K562 (cell line): ENCODE measurements around the gene GPR4. TPM values are rescaled to one million over a fixed set of nuclear protein-coding genes. Genes with fewer than 3 reads are reported as not detected.
A peak's percentile ranks its signal among the peaks of the same experiment; 100 is the strongest.

Experiments used
- ATAC-seq: fragments of 200-7000 bp; cut with Tn5 transposase; 3 replicates; pipeline ENCODE4 v1.9.1; 2020; ENCODE audit warnings: moderate library complexity
- BruUV-seq: library from RNA; stranded (reverse); fragments of 400-500 nt; replicated peaks from 2 replicates; lab custom pipeline; 2021; lab: Mats Ljungman, UMichigan
- CTCF ChIA-PET: fragments of 300-600 bp; formaldehyde crosslinking; extraction: SDS; loops from one replicate; lab custom pipeline; 2021; ENCODE audit warnings: low intra/inter-chr PET ratio; lab: Yijun Ruan, JAX
- POLR2A ChIA-PET: fragments of 300-600, 350-650 bp; sonication (Branson Sonifier 250); formaldehyde crosslinking; extraction: SDS; loops from one replicate; lab custom pipeline; 2021; ENCODE audit warnings: antibody characterized with exemption, inconsistent platforms; lab: Yijun Ruan, JAX
- DNase-seq, 4 experiments: peaks; one replicate each; pipeline versions ENCODE4 v3.0.0 to v3.0.0-alpha.2; 2011 to 2018; ENCODE audit warnings: low spot score in 3 of 4, mixed read lengths in 3 of 4; ENCODE audit errors: extremely low read depth in 1 of 4
- FAIRE-seq: peaks from 2 replicates; lab custom pipeline; 2011; peaks lifted over from hg19 to GRCh38; lab: Jason Lieb, UNC
- H2AFZ ChIP-seq: 2 replicates; pipeline ENCODE4 v1.6.0; 2011; ENCODE audit warnings: low read depth, low read length, control low read depth, inconsistent platforms
- H3K27ac ChIP-seq: fragments of 200-600 bp; 3 replicates; pipeline ENCODE4 v1.8.0; 2011; ENCODE audit warnings: low read depth, mild to moderate bottlenecking, control low read depth, inconsistent platforms, low read length, moderate library complexity, mixed read lengths; ENCODE audit errors: extremely low read depth
- H3K27me3 ChIP-seq, 2 experiments: fragments of 300-600 bp in 1 of 2; 2 replicates in 1 of 2; 3 replicates in 1 of 2; pipeline versions ENCODE4 v1.6.0 to v1.8.0; 2011; ENCODE audit warnings: inconsistent platforms in 2 of 2, low read length in 2 of 2, mild to moderate bottlenecking in 1 of 2, mixed read lengths in 1 of 2, moderate library complexity in 1 of 2; ENCODE audit not compliant: control insufficient read depth in 2 of 2, insufficient read depth in 2 of 2
- H3K36me3 ChIP-seq: fragments of 300-600 bp; 3 replicates; pipeline ENCODE4 v1.8.0; 2011; ENCODE audit warnings: mild to moderate bottlenecking, low read length, inconsistent platforms; ENCODE audit not compliant: control insufficient read depth, insufficient read depth
- H3K4me1 ChIP-seq, 2 experiments: fragments of 200-600 bp in 1 of 2; replicated peaks in 1 of 2; 2 replicates in 1 of 2; 3 replicates in 1 of 2; pipeline versions ENCODE4 v1.5.1 to v1.8.0; 2011; ENCODE audit warnings: inconsistent platforms in 2 of 2, low read length in 2 of 2, mild to moderate bottlenecking in 1 of 2, mixed read lengths in 1 of 2, moderate library complexity in 1 of 2; ENCODE audit not compliant: control insufficient read depth in 2 of 2, insufficient read depth in 2 of 2
- H3K4me2 ChIP-seq: 2 replicates; pipeline ENCODE4 v1.6.1; 2011; ENCODE audit warnings: low read length, control low read depth, inconsistent platforms, mixed read lengths; ENCODE audit not compliant: insufficient read depth
- H3K4me3 ChIP-seq: fragments of 200-600 bp; sonication (generic), shearing (Covaris generic); 2 replicates; pipeline ENCODE4 v1.5.1; 2016; ENCODE audit warnings: control low read depth, inconsistent platforms
- H3K79me2 ChIP-seq: fragments of 200-600 bp; 3 replicates; pipeline ENCODE4 v1.8.0; 2011; ENCODE audit warnings: low read length, inconsistent platforms; ENCODE audit not compliant: control insufficient read depth, insufficient read depth
- H3K9ac ChIP-seq, 2 experiments: 2 replicates each; pipeline versions ENCODE4 v1.6.0 to v1.6.1; 2011; ENCODE audit warnings: low read depth in 2 of 2, low read length in 2 of 2, control low read depth in 1 of 2, inconsistent platforms in 1 of 2, mild to moderate bottlenecking in 1 of 2, mixed read lengths in 1 of 2; ENCODE audit not compliant: insufficient read depth in 1 of 2
- H3K9me1 ChIP-seq: one replicate; pipeline ENCODE4 v1.6.0; 2011; ENCODE audit warnings: inconsistent platforms, mild to moderate bottlenecking, low read length, moderate library complexity; ENCODE audit not compliant: control insufficient read depth, insufficient read depth
- H3K9me3 ChIP-seq: replicated peaks from 2 replicates; pipeline ENCODE4 v1.5.1; 2011; ENCODE audit warnings: low read depth, low read length, inconsistent platforms; ENCODE audit not compliant: control insufficient read depth, insufficient read depth
- H4K20me1 ChIP-seq: replicated peaks from 2 replicates; pipeline ENCODE4 v1.6.1; 2011; ENCODE audit warnings: low read length, inconsistent platforms, mixed read lengths; ENCODE audit not compliant: control insufficient read depth, insufficient read depth
- IRF2 ChIP-seq: sonication (generic); formaldehyde crosslinking; IDR thresholded peaks from 2 replicates; pipeline ENCODE4 v1.8.1; 2022; ENCODE audit warnings: mild to moderate bottlenecking, missing genetic modification reagents
- JUND ChIP-seq, 2 experiments: IDR thresholded peaks; 2 replicates in 1 of 2; 3 replicates in 1 of 2; pipeline ENCODE4 v1.6.1; 2011; ENCODE audit warnings: borderline replicate concordance in 2 of 2, low read depth in 2 of 2, low read length in 2 of 2, improper control_type of control experiment in 1 of 2, missing biosample characterization in 1 of 2, missing genetic modification characterization in 1 of 2, missing genetic modification reagents in 1 of 2
- OTX1 ChIP-seq: fragments of 450-650 bp; formaldehyde crosslinking; IDR thresholded peaks from 2 replicates; pipeline ENCODE4 v1.4.0; 2022; ENCODE audit warnings: mild to moderate bottlenecking
- POLR2AphosphoS2 ChIP-seq: IDR thresholded peaks from 2 replicates; pipeline ENCODE4 v1.6.1; 2012; ENCODE audit warnings: low read length, improper control_type of control experiment
- ZNF431 ChIP-seq: sonication (generic); formaldehyde crosslinking; IDR thresholded peaks from 2 replicates; pipeline ENCODE4 v1.8.0; 2022; ENCODE audit warnings: mild to moderate bottlenecking, missing genetic modification reagents
- WGBS: fragments of 100-300 bp; shearing (Covaris generic); methylation state at CpG from one replicate; pipeline ENCODE4 v1.1.6; 2016; ENCODE audit warnings: low coverage, mixed read lengths; ENCODE audit not compliant: insufficient coverage; ENCODE audit errors: missing lambda C conversion rate; 5-methylcytosine and 5-hydroxymethylcytosine counted together
- in situ Hi-C: fragments of 300-500 bp; cut with MboI; formaldehyde crosslinking; loops from 4 replicates; pipeline ENCODE4 v1.15.0; 2018; ENCODE audit warnings: inconsistent platforms, mixed read lengths
- intact Hi-C: fragments of 100-400 bp; cut with micrococcal nuclease; formaldehyde crosslinking; loops from 2 replicates; pipeline ENCODE4 v1.14.2; 2022
- polyA plus RNA-seq, 8 experiments: library from polyadenylated mRNA; depleted of rRNA in 4 of 8; stranded (reverse) in 5 of 8; unstranded in 3 of 8; fragments of >200 nt; fragmentation: Nextera tagmentation in 2 of 8; fragmentation: Illumina TruSeq in 1 of 8; extraction: Ambion mirVana in 2 of 8; extraction: Trizol in 1 of 8; gene quantifications; 2 replicates each; pipeline versions ENCODE4 v1.2.1 to v1.2.3, GENCODE V29; 2011 to 2014; ENCODE audit warnings: inconsistent platforms in 1 of 8, missing spikeins in 1 of 8
- total RNA-seq, 7 experiments: library from RNA; depleted of rRNA in 6 of 7; stranded (reverse); fragments of >200 nt in 6 of 7; fragmentation: Illumina TruSeq in 2 of 7; extraction: Trizol in 2 of 7; gene quantifications; 2 replicates each; pipeline versions ENCODE4 v1.2.1 to v1.2.3, GENCODE V29; 2011 to 2021; ENCODE audit warnings: low replicate concordance in 1 of 7
- TF ChIP-seq, protein P1 (sequence below): fragments of 250-450 bp; sonication (Bioruptor Pico); IDR thresholded peaks from 2 replicates; pipeline ENCODE4 v1.9.0; 2021; ENCODE audit warnings: mild to moderate bottlenecking
- TF ChIP-seq, protein P2 (sequence below): sonication (generic); formaldehyde crosslinking; IDR thresholded peaks from 2 replicates; pipeline ENCODE4 v1.8.0; 2022; ENCODE audit warnings: mild to moderate bottlenecking, low read depth, missing genetic modification reagents

The GPR4 gene
- total and polyA plus RNA-seq, 9 of the 15 experiments (the other 6 are each of a cell fraction or from before 2014, with no cell fraction given) = 0.03 to 0.09 (median 0.04) TPM; not detected in 5

DNA sequence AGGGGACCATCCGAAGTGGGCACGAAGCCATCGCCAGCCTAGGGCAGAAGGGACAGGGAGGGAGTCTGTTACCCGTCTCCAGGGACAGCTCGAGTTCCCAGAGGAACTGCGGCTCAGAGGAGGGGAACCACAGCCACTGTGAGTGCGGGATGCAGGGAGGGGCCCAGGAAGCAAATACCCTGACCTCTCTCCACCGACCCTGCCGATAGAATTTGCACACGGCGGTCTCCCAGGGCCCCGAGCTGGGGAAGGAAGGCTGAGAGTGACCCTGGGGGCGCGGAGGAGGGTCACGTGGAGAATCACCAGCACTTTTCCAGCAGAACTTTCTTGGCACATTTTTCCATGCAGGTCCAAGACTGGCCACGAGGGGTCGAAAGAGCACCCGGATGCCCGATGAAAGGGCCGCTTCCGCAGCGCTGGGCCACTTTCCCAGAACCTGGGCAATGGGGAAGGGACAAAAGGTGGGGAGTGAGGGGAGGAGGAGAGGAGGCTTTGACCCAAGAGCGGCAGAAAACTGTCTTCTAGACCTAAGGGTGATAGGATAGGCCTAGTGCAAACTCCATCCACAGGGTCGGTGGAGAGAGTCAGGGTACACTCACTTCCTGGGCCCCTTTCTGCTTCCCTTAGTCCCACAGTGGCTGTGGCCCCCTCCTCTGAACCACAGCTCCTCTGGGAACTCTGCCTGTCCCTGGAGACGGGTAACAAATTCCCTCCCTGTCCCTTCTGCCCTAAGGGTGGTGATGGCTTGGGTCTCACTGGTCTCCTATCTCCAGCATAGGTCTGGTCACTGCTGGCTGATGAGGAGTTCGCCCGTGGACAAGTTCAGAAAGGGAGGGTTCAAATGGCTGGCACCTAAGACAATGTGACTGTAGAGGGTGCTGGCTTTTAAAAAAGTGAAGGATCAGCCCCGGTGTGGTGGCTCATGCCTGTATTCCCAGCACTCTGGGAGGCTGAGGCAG is 5.3 kb upstream of the GPR4 start:
- peak; percentile 90 for ATAC-seq
- 0 out of 2 replicates have a peak, but pooled peaks cover 2% of the 10 kb centered on the region for H4K20me1 ChIP-seq
- WGBS = 18% methylated on average over 25 of the region's 28 CpGs
- intact Hi-C loops = loop anchor here (1.0 kb wide), 1 partner anchor 36 kb away; no protein-coding TSS in a partner anchor
- FAIRE-seq = peak; percentile 86
- no peaks in the 10 kb centered on the region for H3K79me2 ChIP-seq
- ChIA-PET CTCF (interaction anchor here (1.1 to 2.0 kb wide), 2 partner anchors 9 to 35 kb away, joined by 6 to 21 read pairs; no protein-coding TSS in a partner anchor), POLR2A (interaction anchor here (0.8 to 1.5 kb wide), 2 partner anchors 9 to 33 kb away, joined by 4 to 6 read pairs; no protein-coding TSS in a partner anchor)
- peak; percentile 68 to 79 (median 76) for DNase-seq
- peak overlapping the region; percentile 27 to 87; a peak in 3 of 4 replicates for H3K9ac ChIP-seq
- in situ Hi-C loops = no loop called here
- H3K9me3 ChIP-seq = no peaks in the 10 kb centered on the region
- peak overlapping the region; percentile 49 for H3K27ac ChIP-seq
- H3K4me2 ChIP-seq = peak overlapping the region; percentile 60
- peaks cover 22% of the 10 kb centered on the region; the same call in 2 of the 3 replicates for H3K36me3 ChIP-seq
- H2AFZ ChIP-seq = peak overlapping the region; percentile 96
- no peak overlapping the region for H3K4me3 ChIP-seq
- H3K4me1 ChIP-seq = peaks cover 6 to 12% of the 10 kb centered on the region in 2 experiments; a peak in 4 of 5 replicates
- no peaks in the 10 kb centered on the region for H3K9me1 ChIP-seq
- peaks cover 2 to 4% of the 10 kb centered on the region in 2 experiments; a peak in 4 of 5 replicates for H3K27me3 ChIP-seq
- BruUV-seq = no TSS peak
- no peak for TF ChIP-seq IRF2 (CRISPR knock-in tag)
- TF ChIP-seq ZNF431 = no peak
- no peak for TF ChIP-seq POLR2AphosphoS2
- TF ChIP-seq JUND (IDR thresholded peaks at IDR 0.05; ENCODE audit: borderline replicate concordance, low read depth, low read length) = peak; percentile 43; the same call in 1 of the 2 replicates
- TF ChIP-seq JUND (tag; IDR thresholded peaks at IDR 0.05; ENCODE audit: borderline replicate concordance, low read depth, low read length) = 0 out of 3 replicates have a peak, but pooled peaks have one; percentile 41
- TF ChIP-seq, protein P1, sequence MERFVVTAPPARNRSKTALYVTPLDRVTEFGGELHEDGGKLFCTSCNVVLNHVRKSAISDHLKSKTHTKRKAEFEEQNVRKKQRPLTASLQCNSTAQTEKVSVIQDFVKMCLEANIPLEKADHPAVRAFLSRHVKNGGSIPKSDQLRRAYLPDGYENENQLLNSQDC (CRISPR knock-in tag) = 0 out of 2 replicates have a peak, but pooled peaks have one; percentile 17
- no peak for TF ChIP-seq OTX1 (CRISPR knock-in tag)
- TF ChIP-seq, protein P2, sequence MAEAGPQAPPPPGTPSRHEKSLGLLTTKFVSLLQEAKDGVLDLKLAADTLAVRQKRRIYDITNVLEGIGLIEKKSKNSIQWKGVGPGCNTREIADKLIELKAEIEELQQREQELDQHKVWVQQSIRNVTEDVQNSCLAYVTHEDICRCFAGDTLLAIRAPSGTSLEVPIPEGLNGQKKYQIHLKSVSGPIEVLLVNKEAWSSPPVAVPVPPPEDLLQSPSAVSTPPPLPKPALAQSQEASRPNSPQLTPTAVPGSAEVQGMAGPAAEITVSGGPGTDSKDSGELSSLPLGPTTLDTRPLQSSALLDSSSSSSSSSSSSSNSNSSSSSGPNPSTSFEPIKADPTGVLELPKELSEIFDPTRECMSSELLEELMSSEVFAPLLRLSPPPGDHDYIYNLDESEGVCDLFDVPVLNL (CRISPR knock-in tag) = no peak
